H9 (cell line): ENCODE results near the gene GOLT1A. TPM values are rescaled to one million over a fixed set of nuclear protein-coding genes. Genes with fewer than 3 reads are reported as not detected.

ENCODE experiments used
- DNase-seq: peaks from one replicate; pipeline ENCODE4 v3.0.0-alpha.2; 2017
- H2AFZ ChIP-seq: one replicate; pipeline ENCODE4 v1.6.1; 2013; ENCODE audit warnings: mild to moderate bottlenecking, low read length, control low read depth, moderate library complexity
- H2AK5ac ChIP-seq: 2 replicates; pipeline ENCODE4 v1.6.1; 2013; ENCODE audit warnings: low read length, control low read depth, mixed read lengths; ENCODE audit not compliant: insufficient read length
- H2BK120ac ChIP-seq: one replicate; pipeline ENCODE4 v1.6.1; 2013; ENCODE audit warnings: low read depth, mild to moderate bottlenecking, low read length, control low read depth, inconsistent platforms; ENCODE audit not compliant: poor library complexity, severe bottlenecking
- H2BK12ac ChIP-seq: 2 replicates; pipeline ENCODE4 v1.6.1; 2013; ENCODE audit warnings: low read length, control low read depth, mixed read lengths, low read depth; ENCODE audit not compliant: insufficient read length
- H2BK15ac ChIP-seq: 2 replicates; pipeline ENCODE4 v1.6.1; 2013; ENCODE audit warnings: low read depth, low read length, control low read depth
- H2BK20ac ChIP-seq: one replicate; pipeline ENCODE4 v1.6.1; 2013; ENCODE audit warnings: low read depth, mild to moderate bottlenecking, low read length, control low read depth, inconsistent platforms; ENCODE audit not compliant: poor library complexity, severe bottlenecking
- H2BK5ac ChIP-seq: 2 replicates; pipeline ENCODE4 v1.6.1; 2013; ENCODE audit warnings: low read length, control low read depth, mixed read lengths; ENCODE audit not compliant: insufficient read length
- H3K14ac ChIP-seq: 2 replicates; pipeline ENCODE4 v1.6.1; 2013; ENCODE audit warnings: low read length, control low read depth; ENCODE audit not compliant: insufficient read depth
- H3K18ac ChIP-seq: 2 replicates; pipeline ENCODE4 v1.6.1; 2013; ENCODE audit warnings: low read depth, mild to moderate bottlenecking, mixed read lengths, low read length, control low read depth; ENCODE audit not compliant: insufficient read length
- H3K23ac ChIP-seq: 2 replicates; pipeline ENCODE4 v1.6.1; 2013; ENCODE audit warnings: low read length, control low read depth, mixed read lengths, low read depth; ENCODE audit not compliant: insufficient read length
- H3K23me2 ChIP-seq: 2 replicates; pipeline ENCODE4 v1.6.1; 2013; ENCODE audit warnings: low read depth, mild to moderate bottlenecking, mixed read lengths, low read length, control low read depth; ENCODE audit not compliant: insufficient read length, poor library complexity, severe bottlenecking
- H3K27ac ChIP-seq: 2 replicates; pipeline ENCODE4 v1.5.1; 2013; ENCODE audit warnings: low read length, control low read depth, mixed read lengths, low read depth; ENCODE audit not compliant: insufficient read length
- H3K27me3 ChIP-seq: 2 replicates; pipeline ENCODE4 v1.6.1; 2013; ENCODE audit warnings: low read length, control low read depth, inconsistent platforms; ENCODE audit not compliant: insufficient read depth
- H3K4ac ChIP-seq: 2 replicates; pipeline ENCODE4 v1.6.1; 2013; ENCODE audit warnings: low read depth, mild to moderate bottlenecking, control low read depth, inconsistent platforms, low read length, moderate library complexity
- H3K4me1 ChIP-seq: 2 replicates; pipeline ENCODE4 v1.6.1; 2013; ENCODE audit warnings: low read length, control low read depth, inconsistent platforms; ENCODE audit not compliant: insufficient read depth
- H3K4me2 ChIP-seq: 2 replicates; pipeline ENCODE4 v1.6.1; 2013; ENCODE audit warnings: low read length, control low read depth, mixed read lengths; ENCODE audit not compliant: insufficient read length, insufficient read depth
- H3K56ac ChIP-seq: 2 replicates; pipeline ENCODE4 v1.6.1; 2013; ENCODE audit warnings: low read depth, mild to moderate bottlenecking, mixed read lengths, low read length, control low read depth; ENCODE audit not compliant: insufficient read length
- H3K79me1 ChIP-seq: 2 replicates; pipeline ENCODE4 v1.6.1; 2013; ENCODE audit warnings: low read depth, mild to moderate bottlenecking, moderate library complexity, low read length, control low read depth, inconsistent platforms; ENCODE audit not compliant: insufficient read depth, poor library complexity, severe bottlenecking
- H3K79me2 ChIP-seq: 2 replicates; pipeline ENCODE4 v1.6.1; 2013; ENCODE audit warnings: low read length, control low read depth, inconsistent platforms; ENCODE audit not compliant: insufficient read depth
- H3K9ac ChIP-seq: 2 replicates; pipeline ENCODE4 v1.6.1; 2013; ENCODE audit warnings: low read length, control low read depth, mixed read lengths; ENCODE audit not compliant: insufficient read length; ENCODE audit errors: extremely low read depth
- H3K9me3 ChIP-seq: one replicate; pipeline ENCODE4 v1.6.1; 2013; ENCODE audit warnings: low read depth, low read length, inconsistent platforms; ENCODE audit not compliant: control insufficient read depth
- H3T11ph ChIP-seq: one replicate; pipeline ENCODE4 v1.6.1; 2013; ENCODE audit warnings: mild to moderate bottlenecking, low read length, control low read depth, inconsistent platforms
- H4K20me1 ChIP-seq: one replicate; pipeline ENCODE4 v1.6.1; 2013; ENCODE audit not compliant: control insufficient read depth, insufficient read length, insufficient read depth
- H4K5ac ChIP-seq: 2 replicates; pipeline ENCODE4 v1.6.1; 2013; ENCODE audit warnings: low read depth, mild to moderate bottlenecking, mixed read lengths, low read length, control low read depth; ENCODE audit not compliant: insufficient read length
- H4K8ac ChIP-seq: replicated peaks from 2 replicates; pipeline ENCODE4 v1.6.1; 2013; ENCODE audit warnings: low read length, control low read depth, mixed read lengths, low read depth; ENCODE audit not compliant: insufficient read length
- H4K91ac ChIP-seq: 2 replicates; pipeline ENCODE4 v1.6.1; 2013; ENCODE audit warnings: low read depth, mild to moderate bottlenecking, moderate library complexity, mixed read lengths, low read length, control low read depth; ENCODE audit not compliant: insufficient read length
- H3K27ac Mint-ChIP-seq, 3 experiments: 2 replicates in 2 of 3; 3 replicates in 1 of 3; pipeline ENCODE4 v1.8.0; 2020 to 2021; ENCODE audit warnings: mixed read lengths in 3 of 3, mild to moderate bottlenecking in 1 of 3, moderate library complexity in 1 of 3
- H3K27me3 Mint-ChIP-seq: 2 replicates; pipeline ENCODE4 v1.8.0; 2021; ENCODE audit warnings: low read depth, mild to moderate bottlenecking, moderate library complexity, mixed read lengths
- H3K36me3 Mint-ChIP-seq, 3 experiments: 2 replicates in 2 of 3; 3 replicates in 1 of 3; pipeline ENCODE4 v1.8.0; 2020 to 2021; ENCODE audit warnings: low read depth in 3 of 3, mixed read lengths in 3 of 3; ENCODE audit not compliant: insufficient read depth in 1 of 3
- H3K4me1 Mint-ChIP-seq, 2 experiments: 2 replicates each; pipeline ENCODE4 v1.8.0; 2020; ENCODE audit warnings: mixed read lengths in 2 of 2
- H3K4me3 Mint-ChIP-seq, 2 experiments: 2 replicates in 1 of 2; 3 replicates in 1 of 2; pipeline ENCODE4 v1.8.0; 2020 to 2021; ENCODE audit warnings: mild to moderate bottlenecking in 2 of 2, mixed read lengths in 2 of 2, moderate library complexity in 1 of 2
- H3K9me3 Mint-ChIP-seq, 2 experiments: 2 replicates in 1 of 2; 3 replicates in 1 of 2; pipeline ENCODE4 v1.8.0; 2020; ENCODE audit warnings: mild to moderate bottlenecking in 2 of 2, mixed read lengths in 2 of 2, moderate library complexity in 1 of 2
- CTCF ChIP-seq: fragments of 200-600 bp; sonication (generic); conservative IDR thresholded peaks from 3 replicates; pipeline ENCODE4 v1.8.0; 2021; ENCODE audit warnings: antibody characterized with exemption, mild to moderate bottlenecking
- WGBS: extraction: QIAGEN DNeasy Blood & Tissue Kit; methylation state at CpG from one replicate; pipeline ENCODE4 v1.1.7; 2013; ENCODE audit warnings: missing lambda C conversion rate, low lambda C conversion rate, mixed read lengths; ENCODE audit not compliant: insufficient read length; ENCODE audit errors: extremely low coverage; 5-methylcytosine and 5-hydroxymethylcytosine counted together
- total RNA-seq: library from RNA; stranded (reverse); gene quantifications from 2 replicates; pipeline ENCODE4 v1.2.1, GENCODE V29; 2021

The GOLT1A gene
- total RNA-seq, 1 experiment from 2014 or later, result 4.2 TPM

- H3K4me3 Mint-ChIP-seq, result no peak overlapping the region
- Histone ChIP-seq H2BK120ac (no peak overlapping the region), H3K4ac (no peak overlapping the region), H3K18ac (no peak overlapping the region), H2AK5ac (no peak overlapping the region), H2BK20ac (no peak overlapping the region), H2AFZ (no peak overlapping the region), H3K79me1 (no peaks in the 10 kb centered on the region), H3K23me2 (no peaks in the 10 kb centered on the region), H2BK15ac (no peak overlapping the region), H3K9me3 (no peaks in the 10 kb centered on the region), H3K27ac (no peak overlapping the region), H3K4me1 (no peaks in the 10 kb centered on the region; the same call in 1 of the 2 replicates), H3K4me2 (no peak overlapping the region), H2BK5ac (no peak overlapping the region), H4K5ac (no peak overlapping the region), H4K91ac (no peak overlapping the region), H3K9ac (no peak overlapping the region), H4K20me1 (no peaks in the 10 kb centered on the region), H3T11ph (no peak overlapping the region), H2BK12ac (no peak overlapping the region), H3K23ac (no peak overlapping the region), H3K79me2 (no peaks in the 10 kb centered on the region), H3K27me3 (no peaks in the 10 kb centered on the region), H4K8ac (no peak overlapping the region), H3K56ac (no peak overlapping the region), H3K14ac (no peak overlapping the region)
- no peak for TF ChIP-seq CTCF
- peaks cover 0 to 13% (median 0%) of the 10 kb centered on the region in 3 experiments; a peak in 3 of 7 replicates for H3K36me3 Mint-ChIP-seq
- no peak for DNase-seq
- H3K9me3 Mint-ChIP-seq, result no peaks in the 10 kb centered on the region
- peaks cover 15 to 18% of the 10 kb centered on the region in 2 experiments for H3K4me1 Mint-ChIP-seq
- H3K27me3 Mint-ChIP-seq, result peaks cover 3% of the 10 kb centered on the region
- H3K27ac Mint-ChIP-seq, result no peak overlapping the region
- WGBS, result no CpG with 5 or more reads among the region's 12 CpGs
Measured at GRCh38 chr1:204261266-204261665, 47.5 kb upstream of the GOLT1A start.
